Left lung (tissue), 10 donors: ENCODE measurements around the gene NEK5. TPM values are rescaled to one million over a fixed set of nuclear protein-coding genes. Genes with fewer than 3 reads are reported as not detected.

Experiments used
- ATAC-seq: fragments of 200-7000 bp; cut with Tn5 transposase; one replicate; pipeline ENCODE4 v1.9.1; 2020; ENCODE audit warnings: moderate library complexity
- DNase-seq, 4 donors: peaks; one replicate each; pipeline ENCODE4 v3.0.0-alpha.2; 2013 to 2020
- H3K27ac ChIP-seq, 2 donors: fragments of 200-600 bp; sonication (generic) in 1 of 2; one replicate each; pipeline versions ENCODE4 v1.5.0 to v1.8.0; 2020 to 2021
- H3K27me3 ChIP-seq, 2 donors: fragments of 200-600 bp; sonication (generic) in 1 of 2; one replicate each; pipeline versions ENCODE4 v1.5.0 to v1.8.0; 2020 to 2021
- H3K36me3 ChIP-seq, 2 donors: fragments of 200-600 bp; sonication (generic) in 1 of 2; one replicate each; pipeline versions ENCODE4 v1.5.0 to v1.8.0; 2020 to 2021
- H3K4me1 ChIP-seq, 2 donors: fragments of 200-600 bp; one replicate each; pipeline ENCODE4 v1.8.0; 2021
- H3K4me3 ChIP-seq, 2 donors: fragments of 200-600 bp; sonication (generic) in 1 of 2; one replicate each; pipeline versions ENCODE4 v1.5.0 to v1.8.0; 2020 to 2021; ENCODE audit warnings: mild to moderate bottlenecking in 1 of 2
- H3K9me3 ChIP-seq, 2 donors: fragments of 200-600 bp; sonication (generic) in 1 of 2; one replicate each; pipeline versions ENCODE4 v1.5.0 to v1.8.0; 2020 to 2021
- intact Hi-C, 2 donors: fragments of 100-400 bp; cut with DNase I; formaldehyde crosslinking; loops; one replicate each; pipeline versions ENCODE4 v1.11.2 to v1.14.2; 2022
- polyA plus RNA-seq, 6 donors: library from polyadenylated mRNA; unstranded; fragments of 120-200 nt; gene quantifications; one replicate each; pipeline ENCODE4 v1.2.1, GENCODE V29; 2013; ENCODE audit not compliant: insufficient read length in 6 of 6
- total RNA-seq, 2 donors: library from RNA; stranded (reverse); fragmentation: NEBNext Ultra II Directional; extraction: Animal tissue kit (Norgen Biotek cat#: 25700); gene quantifications; one replicate each; pipeline ENCODE4 v1.2.1, GENCODE V29; 2021
- TF ChIP-seq, protein P1 (sequence below), 2 donors: fragments of 200-600 bp; sonication (generic) in 1 of 2; IDR thresholded peaks; one replicate each; pipeline versions ENCODE4 v1.5.0 to v1.8.0; 2021; ENCODE audit warnings: antibody characterized with exemption in 2 of 2
- donor health status: DM: no; HTN: yes; CAD: no.
- donor health status: DM: no; HTN: no; CAD: no.

NEK5 gene
- total and polyA plus RNA-seq, 8 donors = 0.41 to 6.9 (median 4.7) TPM

GRCh38 chr13:52161181-52161646, 32.3 kb upstream of the NEK5 start:
- Histone ChIP-seq H3K9me3 (no peaks in the 10 kb centered on the region), H3K4me1 (peaks cover 4 to 34% of the 10 kb centered on the region in 2 donors), H3K36me3 (no peaks in the 10 kb centered on the region), H3K27ac (peak overlapping the region in 1 of 2 donors; percentile 53), H3K4me3 (no peak overlapping the region), H3K27me3 (no peaks in the 10 kb centered on the region)
- intact Hi-C loops = no loop called here
- TF ChIP-seq, protein P1, sequence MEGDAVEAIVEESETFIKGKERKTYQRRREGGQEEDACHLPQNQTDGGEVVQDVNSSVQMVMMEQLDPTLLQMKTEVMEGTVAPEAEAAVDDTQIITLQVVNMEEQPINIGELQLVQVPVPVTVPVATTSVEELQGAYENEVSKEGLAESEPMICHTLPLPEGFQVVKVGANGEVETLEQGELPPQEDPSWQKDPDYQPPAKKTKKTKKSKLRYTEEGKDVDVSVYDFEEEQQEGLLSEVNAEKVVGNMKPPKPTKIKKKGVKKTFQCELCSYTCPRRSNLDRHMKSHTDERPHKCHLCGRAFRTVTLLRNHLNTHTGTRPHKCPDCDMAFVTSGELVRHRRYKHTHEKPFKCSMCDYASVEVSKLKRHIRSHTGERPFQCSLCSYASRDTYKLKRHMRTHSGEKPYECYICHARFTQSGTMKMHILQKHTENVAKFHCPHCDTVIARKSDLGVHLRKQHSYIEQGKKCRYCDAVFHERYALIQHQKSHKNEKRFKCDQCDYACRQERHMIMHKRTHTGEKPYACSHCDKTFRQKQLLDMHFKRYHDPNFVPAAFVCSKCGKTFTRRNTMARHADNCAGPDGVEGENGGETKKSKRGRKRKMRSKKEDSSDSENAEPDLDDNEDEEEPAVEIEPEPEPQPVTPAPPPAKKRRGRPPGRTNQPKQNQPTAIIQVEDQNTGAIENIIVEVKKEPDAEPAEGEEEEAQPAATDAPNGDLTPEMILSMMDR (IDR thresholded peaks at IDR 0.05) = no peak
- DNase-seq (no peak), ATAC-seq (no peak)

DNA sequence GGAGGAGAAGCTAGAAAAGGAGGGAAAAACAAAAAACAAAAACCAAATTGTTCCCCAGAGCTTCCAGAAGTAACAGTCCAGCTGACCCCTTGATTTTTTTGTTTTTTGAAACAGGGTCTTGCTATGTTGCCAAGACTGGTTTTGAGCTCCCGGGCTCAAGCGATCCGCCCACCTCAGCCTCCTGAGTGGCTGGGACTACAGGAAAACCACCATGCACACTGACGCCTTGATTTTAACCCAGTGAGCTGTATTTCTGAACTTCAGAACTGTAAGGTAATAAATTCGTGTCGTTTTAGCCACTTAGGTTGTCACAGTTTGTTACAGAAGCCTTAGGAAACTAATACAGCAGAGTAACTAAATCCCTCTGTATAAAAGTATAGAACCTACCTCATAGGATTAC, 31.6 kb upstream of the NEK5 start:
- H3K36me3 ChIP-seq = no peaks in the 10 kb centered on the region
- ATAC-seq (no peak), DNase-seq (no peak)
- H3K4me1 ChIP-seq = peaks cover 4 to 34% of the 10 kb centered on the region in 2 donors
- TF ChIP-seq, protein P1 (IDR thresholded peaks at IDR 0.05) = no peak
- intact Hi-C loops = no loop called here
- H3K27me3 ChIP-seq = no peaks in the 10 kb centered on the region
- H3K9me3 ChIP-seq = no peaks in the 10 kb centered on the region
- H3K4me3 ChIP-seq = no peak overlapping the region
- H3K27ac ChIP-seq = peak overlapping the region in 1 of 2 donors; percentile 53

GRCh38 chr13:52160053-52160452, 31.2 kb upstream of the NEK5 start:
- H3K4me1 ChIP-seq = peaks cover 4 to 34% of the 10 kb centered on the region in 2 donors
- peak overlapping the region in 1 of 2 donors; percentile 88 for H3K27ac ChIP-seq
- H3K36me3 ChIP-seq = no peaks in the 10 kb centered on the region
- H3K9me3 ChIP-seq = no peaks in the 10 kb centered on the region
- no peak for DNase-seq
- H3K27me3 ChIP-seq = no peaks in the 10 kb centered on the region
- no peak overlapping the region for H3K4me3 ChIP-seq
- intact Hi-C loops = no loop called here
- ATAC-seq = no peak
- TF ChIP-seq, protein P1 (IDR thresholded peaks at IDR 0.05) = no peak

DNA sequence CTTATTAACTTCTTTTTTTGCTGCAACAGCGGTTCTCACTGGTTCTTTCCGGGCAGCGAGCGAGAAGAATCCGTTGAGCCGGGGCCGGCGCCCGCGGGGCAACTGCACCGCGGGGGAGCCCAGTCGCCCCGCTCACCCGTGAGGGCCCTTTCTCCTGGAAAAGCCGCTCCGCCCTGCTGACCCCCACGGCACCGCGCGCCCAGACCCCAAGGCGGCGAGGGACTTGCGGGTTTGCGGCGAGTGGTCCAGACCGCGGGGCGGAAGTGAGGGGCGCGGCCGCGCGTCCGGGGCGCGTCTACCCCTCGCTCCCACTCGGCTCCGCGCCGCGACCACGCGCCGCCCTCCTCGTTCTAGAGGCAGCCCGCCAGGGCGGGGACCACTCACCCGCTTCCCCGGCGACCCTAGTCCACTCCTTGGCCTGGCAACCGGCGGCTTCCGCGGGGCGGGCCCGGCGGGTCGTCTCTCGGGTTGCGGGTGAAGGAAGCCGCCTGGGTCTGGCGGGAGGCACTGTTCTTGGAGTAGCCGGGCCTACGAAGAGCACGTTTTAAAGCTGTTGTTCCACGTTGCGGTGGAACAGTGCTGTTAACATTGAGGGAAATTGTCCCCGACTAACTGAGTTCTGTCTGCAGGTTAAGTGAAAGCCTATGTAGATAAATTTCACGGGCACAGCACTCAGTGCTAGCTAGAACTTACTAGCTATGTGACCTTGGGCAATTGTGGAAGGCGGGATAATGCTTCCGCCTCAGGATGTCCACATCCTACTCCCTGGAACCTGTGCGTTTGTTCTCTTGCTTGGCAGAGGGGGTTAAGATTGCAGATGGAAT, 30.5 kb upstream of the NEK5 start, which contains the start of gene NEK3:
TSS of gene NEK3 (minus strand) at position 439 of the 824 bp plus-strand sequence. CDS start 3,406 bp downstream, outside the sequence.
- TF ChIP-seq, protein P1 (IDR thresholded peaks at IDR 0.05) = no peak
- ATAC-seq = peak; percentile 95
- intact Hi-C loops = no loop called here
- DNase-seq = peak; percentile 54 to 91 (median 78)
- peak within 1 kb of the TSS; percentile 79 to 89 for H3K4me3 ChIP-seq
- peaks cover 4 to 34% of the 10 kb centered on the region in 2 donors for H3K4me1 ChIP-seq
- H3K27ac ChIP-seq = peak within 1 kb of the TSS; percentile 88
- no peaks in the 10 kb centered on the region for H3K9me3 ChIP-seq
- H3K27me3 ChIP-seq = no peaks in the 10 kb centered on the region
- no peaks in the 10 kb centered on the region for H3K36me3 ChIP-seq

DNA sequence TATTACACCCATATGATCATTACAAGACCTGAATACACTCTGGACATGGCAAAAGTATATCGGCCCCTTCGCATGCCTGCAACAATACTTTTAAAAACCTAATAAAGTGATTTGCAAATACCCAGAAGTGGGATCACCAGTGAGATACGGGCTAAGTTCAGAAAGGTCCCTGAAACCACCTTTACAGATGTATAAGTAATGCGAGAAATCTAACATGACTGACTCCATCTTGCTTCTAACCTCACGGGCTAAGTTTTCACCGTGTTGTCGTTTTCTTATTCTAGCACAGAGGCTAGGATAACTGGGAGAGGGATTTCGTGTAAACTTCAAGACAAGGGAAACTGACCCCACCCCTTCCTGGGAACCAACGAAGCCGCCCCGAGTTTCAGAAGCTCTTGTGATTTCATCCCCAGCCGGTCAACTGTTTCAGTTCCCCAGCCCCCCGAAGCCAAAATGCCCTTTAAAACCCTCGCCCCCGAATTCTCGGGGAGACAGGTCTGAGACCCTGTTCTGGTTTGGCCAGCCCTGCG, 29.8 kb upstream of the NEK5 start:
- peak overlapping the region; percentile 88 for H3K27ac ChIP-seq
- intact Hi-C loops = no loop called here
- H3K4me3 ChIP-seq = peak overlapping the region; percentile 79 to 89
- TF ChIP-seq, protein P1 (IDR thresholded peaks at IDR 0.05) = no peak
- peak; percentile 71 for ATAC-seq
- DNase-seq = peak in 2 of 4 donors; percentile 44 to 54
- no peaks in the 10 kb centered on the region for H3K9me3 ChIP-seq
- no peaks in the 10 kb centered on the region for H3K27me3 ChIP-seq
- H3K36me3 ChIP-seq = no peaks in the 10 kb centered on the region
- H3K4me1 ChIP-seq = peaks cover 4 to 34% of the 10 kb centered on the region in 2 donors
